ENCODE measurements around the gene DLG2. TPM values are rescaled to one million over a fixed set of nuclear protein-coding genes. Genes with fewer than 3 reads are reported as not detected.

The DLG2 gene
- total RNA-seq, 2 donors from 2014 or later = 3.8 to 16.4 TPM

DNA sequence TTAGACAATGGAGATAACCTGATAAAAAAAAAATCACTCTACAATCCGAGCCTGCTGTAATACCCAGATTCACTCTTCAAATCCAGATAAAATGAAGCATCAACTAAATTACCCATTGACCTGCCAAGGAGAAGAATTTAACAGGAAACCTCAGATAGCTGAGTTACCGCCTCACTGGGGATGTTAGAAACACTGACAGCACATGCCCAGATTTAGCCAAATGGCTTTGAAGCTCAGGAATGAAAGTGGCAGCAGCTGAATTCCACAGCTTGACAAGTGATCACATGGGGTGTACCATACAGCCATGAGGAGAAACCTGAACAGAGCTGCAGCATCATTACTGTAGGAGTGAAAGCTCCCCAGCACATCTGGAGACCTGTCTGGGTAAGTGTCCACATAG, 807.6 kb downstream of the DLG2 start:
- H3K9me3 ChIP-seq = no peaks in the 10 kb centered on the region
- DNase-seq (ENCODE audit: low spot score) (no peak), ATAC-seq (ENCODE audit: insufficient number of reproducible peaks, low FRiP score, low read depth) (no peak)
- TF ChIP-seq, protein P1, sequence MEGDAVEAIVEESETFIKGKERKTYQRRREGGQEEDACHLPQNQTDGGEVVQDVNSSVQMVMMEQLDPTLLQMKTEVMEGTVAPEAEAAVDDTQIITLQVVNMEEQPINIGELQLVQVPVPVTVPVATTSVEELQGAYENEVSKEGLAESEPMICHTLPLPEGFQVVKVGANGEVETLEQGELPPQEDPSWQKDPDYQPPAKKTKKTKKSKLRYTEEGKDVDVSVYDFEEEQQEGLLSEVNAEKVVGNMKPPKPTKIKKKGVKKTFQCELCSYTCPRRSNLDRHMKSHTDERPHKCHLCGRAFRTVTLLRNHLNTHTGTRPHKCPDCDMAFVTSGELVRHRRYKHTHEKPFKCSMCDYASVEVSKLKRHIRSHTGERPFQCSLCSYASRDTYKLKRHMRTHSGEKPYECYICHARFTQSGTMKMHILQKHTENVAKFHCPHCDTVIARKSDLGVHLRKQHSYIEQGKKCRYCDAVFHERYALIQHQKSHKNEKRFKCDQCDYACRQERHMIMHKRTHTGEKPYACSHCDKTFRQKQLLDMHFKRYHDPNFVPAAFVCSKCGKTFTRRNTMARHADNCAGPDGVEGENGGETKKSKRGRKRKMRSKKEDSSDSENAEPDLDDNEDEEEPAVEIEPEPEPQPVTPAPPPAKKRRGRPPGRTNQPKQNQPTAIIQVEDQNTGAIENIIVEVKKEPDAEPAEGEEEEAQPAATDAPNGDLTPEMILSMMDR (IDR thresholded peaks at IDR 0.05) = no peak
- H3K36me3 ChIP-seq = no peaks in the 10 kb centered on the region
- H3K27me3 ChIP-seq (replicated peaks; ENCODE audit: insufficient read depth) = no peaks in the 10 kb centered on the region
- no peak overlapping the region for H3K4me3 ChIP-seq
- no peak overlapping the region for H3K27ac ChIP-seq
- no peaks in the 10 kb centered on the region for H3K4me1 ChIP-seq (ENCODE audit: control insufficient read depth in 1 of 2, low read depth in 2 of 2)

DNA sequence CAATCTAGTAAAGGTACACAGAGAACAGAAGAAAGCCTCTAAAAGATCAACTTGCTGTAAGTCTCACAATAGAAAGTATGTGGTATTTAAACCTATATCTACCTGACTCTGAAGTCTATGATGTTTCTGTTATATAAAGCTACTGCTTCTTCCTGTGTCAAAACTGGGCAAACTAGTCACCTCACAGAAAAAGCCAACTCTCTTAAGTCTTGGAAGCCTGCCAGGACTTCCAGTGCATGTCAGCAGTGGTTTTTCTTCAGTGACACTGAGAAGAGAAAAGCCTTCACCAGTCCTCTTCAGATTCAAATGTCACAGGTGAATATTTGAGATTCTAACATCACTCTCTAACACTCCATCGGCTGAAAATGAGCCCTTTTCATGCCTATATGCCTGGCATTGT, 808.0 kb downstream of the DLG2 start:
- Histone ChIP-seq H3K4me3 (no peak overlapping the region), H3K36me3 (no peaks in the 10 kb centered on the region), H3K9me3 (no peaks in the 10 kb centered on the region), H3K4me1 (ENCODE audit: control insufficient read depth in 1 of 2, low read depth in 2 of 2) (no peaks in the 10 kb centered on the region), H3K27me3 (replicated peaks; ENCODE audit: insufficient read depth) (no peaks in the 10 kb centered on the region), H3K27ac (no peak overlapping the region)
- ATAC-seq (ENCODE audit: insufficient number of reproducible peaks, low FRiP score, low read depth) (no peak), DNase-seq (ENCODE audit: low spot score) (no peak)
- TF ChIP-seq, protein P1 (IDR thresholded peaks at IDR 0.05) = no peak

DNA sequence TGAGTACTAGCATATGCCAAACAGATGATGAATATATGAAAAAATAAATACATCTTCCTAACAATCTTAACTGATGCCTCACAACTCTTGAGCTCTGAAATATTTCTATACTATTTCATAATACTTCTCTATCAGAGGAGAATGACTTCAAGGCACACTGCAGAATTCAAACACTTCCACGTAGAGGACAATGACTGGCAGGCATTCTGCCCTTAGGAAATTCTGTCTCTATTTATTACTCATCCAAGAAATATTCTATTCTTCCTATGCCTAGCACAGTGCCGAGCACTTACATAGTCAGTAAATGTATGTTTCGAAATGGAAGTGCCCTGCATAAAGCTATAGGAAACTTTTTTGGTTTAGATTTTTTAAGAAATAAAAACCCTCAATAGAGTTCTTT, 809.1 kb downstream of the DLG2 start:
- TF ChIP-seq, protein P1 (IDR thresholded peaks at IDR 0.05) = no peak
- no peaks in the 10 kb centered on the region for H3K9me3 ChIP-seq
- H3K27me3 ChIP-seq (replicated peaks; ENCODE audit: insufficient read depth) = no peaks in the 10 kb centered on the region
- no peak overlapping the region for H3K4me3 ChIP-seq
- H3K27ac ChIP-seq = no peak overlapping the region
- DNase-seq (ENCODE audit: low spot score) (no peak), ATAC-seq (ENCODE audit: insufficient number of reproducible peaks, low FRiP score, low read depth) (no peak)
- no peaks in the 10 kb centered on the region for H3K36me3 ChIP-seq
- no peaks in the 10 kb centered on the region for H3K4me1 ChIP-seq (ENCODE audit: control insufficient read depth in 1 of 2, low read depth in 2 of 2)

DNA sequence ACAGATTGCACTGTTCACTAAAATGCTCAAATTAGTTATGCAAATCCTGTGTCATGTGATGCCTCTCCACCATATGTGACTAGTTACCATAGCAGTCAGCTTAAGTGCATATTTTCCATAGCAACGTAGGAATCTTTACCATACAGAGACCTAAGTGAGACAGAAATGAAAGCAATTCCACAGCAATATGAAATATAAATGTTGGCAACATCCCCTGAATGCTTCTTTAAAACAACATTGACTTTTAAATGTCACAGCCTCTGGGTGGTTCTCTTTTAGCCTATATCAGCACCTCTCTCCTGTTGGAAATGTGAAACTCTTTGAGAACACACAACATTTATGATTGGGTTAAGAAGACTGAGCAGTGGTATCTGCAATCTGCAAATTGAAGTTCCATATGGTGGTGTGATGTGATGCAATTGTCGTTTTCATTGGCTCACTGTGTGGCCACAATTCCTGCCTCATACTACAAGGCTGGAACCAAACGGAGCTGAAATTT, 814.6 kb downstream of the DLG2 start:
- Histone ChIP-seq H3K4me3 (no peak overlapping the region), H3K27ac (no peak overlapping the region), H3K27me3 (replicated peaks; ENCODE audit: insufficient read depth) (no peaks in the 10 kb centered on the region), H3K36me3 (no peaks in the 10 kb centered on the region), H3K4me1 (ENCODE audit: control insufficient read depth in 1 of 2, low read depth in 2 of 2) (no peaks in the 10 kb centered on the region), H3K9me3 (no peaks in the 10 kb centered on the region)
- TF ChIP-seq, protein P1 (IDR thresholded peaks at IDR 0.05) = no peak
- ATAC-seq (ENCODE audit: insufficient number of reproducible peaks, low FRiP score, low read depth) (no peak), DNase-seq (ENCODE audit: low spot score) (no peak)

DNA sequence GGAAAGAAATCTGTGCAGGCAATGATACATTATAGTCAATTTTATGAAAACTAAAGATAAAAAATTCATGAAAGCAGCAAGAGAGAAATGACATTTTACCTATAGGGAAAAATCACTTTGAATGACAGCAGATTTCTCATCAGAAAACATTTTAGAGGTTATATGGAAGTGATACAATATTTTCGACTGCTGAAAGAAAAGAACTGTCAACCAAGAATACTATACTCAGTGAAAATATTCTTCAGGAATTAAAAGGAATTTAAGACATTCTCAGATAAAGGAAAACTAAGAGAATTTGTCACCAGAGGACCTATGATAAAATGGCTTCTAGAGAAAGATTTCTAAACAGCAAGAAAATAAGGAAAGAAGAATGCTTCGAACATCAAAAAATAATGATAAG, 820.8 kb downstream of the DLG2 start:
- Histone ChIP-seq H3K4me1 (ENCODE audit: control insufficient read depth in 1 of 2, low read depth in 2 of 2) (peaks cover 0 to 11% of the 10 kb centered on the region in 2 donors), H3K36me3 (no peaks in the 10 kb centered on the region), H3K27ac (no peak overlapping the region), H3K9me3 (peaks cover 11% of the 10 kb centered on the region), H3K27me3 (replicated peaks; ENCODE audit: insufficient read depth) (no peaks in the 10 kb centered on the region), H3K4me3 (no peak overlapping the region)
- no peak for DNase-seq (ENCODE audit: low spot score)
- TF ChIP-seq, protein P1 (IDR thresholded peaks at IDR 0.05) = no peak
- no peak for ATAC-seq (ENCODE audit: insufficient number of reproducible peaks, low FRiP score, low read depth)

Measured in thoracic aorta (tissue), 2 donors.